Thoracic aorta (tissue), 2 donors: ENCODE data around the gene ACSM2B. TPM values are rescaled to one million over a fixed set of nuclear protein-coding genes. Genes with fewer than 3 reads are reported as not detected.
A peak's percentile ranks its signal among the peaks of the same experiment; 100 is the strongest.

Experiments used
- ATAC-seq: fragments of 150-250 bp; one replicate; pipeline ENCODE4 v1.8.0; 2017; ENCODE audit warnings: low read depth; ENCODE audit not compliant: insufficient number of reproducible peaks, low FRiP score
- DNase-seq: peaks from one replicate; pipeline ENCODE4 v3.0.0-alpha.2; 2020; ENCODE audit warnings: low spot score
- H3K27ac ChIP-seq, 2 donors: fragments of 200-600 bp; sonication (generic); 1 replicate in 1 of 2; 2 replicates in 1 of 2; pipeline ENCODE4 v1.5.1; 2016; ENCODE audit warnings: mild to moderate bottlenecking in 2 of 2, moderate library complexity in 2 of 2
- H3K27me3 ChIP-seq: fragments of 200-600 bp; sonication (generic); replicated peaks from 2 replicates; pipeline ENCODE4 v1.6.0; 2016; ENCODE audit warnings: mild to moderate bottlenecking; ENCODE audit not compliant: insufficient read depth
- H3K36me3 ChIP-seq: fragments of 200-600 bp; sonication (generic); one replicate; pipeline ENCODE4 v1.5.1; 2016
- H3K4me1 ChIP-seq, 2 donors: fragments of 200-600 bp; sonication (generic); 1 replicate in 1 of 2; 2 replicates in 1 of 2; pipeline versions ENCODE4 v1.5.1 to v1.6.0; 2016; ENCODE audit warnings: low read depth in 2 of 2, mild to moderate bottlenecking in 1 of 2; ENCODE audit not compliant: control insufficient read depth in 1 of 2
- H3K4me3 ChIP-seq: fragments of 200-600 bp; sonication (generic); 2 replicates; pipeline ENCODE4 v1.5.1; 2016; ENCODE audit warnings: mild to moderate bottlenecking
- H3K9me3 ChIP-seq: fragments of 200-600 bp; sonication (generic); 2 replicates; pipeline ENCODE4 v1.5.1; 2016
- total RNA-seq, 2 donors: library from RNA; depleted of rRNA; stranded (reverse); fragments of >200 nt; gene quantifications; one replicate each; pipeline versions ENCODE4 v1.1.0 to v1.2.3, GENCODE V29; 2016
- TF ChIP-seq, protein P1 (sequence below): fragments of 200-600 bp; sonication (generic); IDR thresholded peaks from one replicate; pipeline ENCODE4 v1.5.1; 2019; ENCODE audit warnings: antibody characterized with exemption

Gene ACSM2B
- total RNA-seq, 2 donors from 2014 or later = not detected

DNA sequence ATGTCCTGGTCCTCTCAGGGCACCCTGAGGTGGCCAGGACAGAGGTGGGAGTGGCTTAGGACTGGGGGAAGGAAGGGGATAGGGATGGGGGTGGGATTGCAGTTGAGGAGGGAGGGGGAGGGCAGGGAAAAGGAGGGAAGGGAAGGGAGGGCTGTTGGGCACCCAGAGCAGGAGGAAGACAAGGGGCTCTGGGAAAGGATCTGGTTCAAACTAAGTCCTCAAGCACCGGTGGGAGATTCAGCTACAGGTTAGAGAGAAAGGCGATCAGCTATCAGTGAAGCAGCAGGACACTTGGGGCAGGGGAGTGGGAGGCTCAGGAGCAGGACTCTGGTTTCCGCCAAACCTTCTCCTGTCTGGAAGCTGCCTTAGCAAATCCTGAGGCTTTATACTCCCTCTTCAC is 44.6 kb upstream of the ACSM2B start:
- Histone ChIP-seq H3K36me3 (no peaks in the 10 kb centered on the region), H3K27ac (no peak overlapping the region), H3K4me1 (no peaks in the 10 kb centered on the region), H3K4me3 (no peak overlapping the region), H3K9me3 (no peaks in the 10 kb centered on the region), H3K27me3 (no peaks in the 10 kb centered on the region)
- ATAC-seq (no peak), DNase-seq (no peak)
- TF ChIP-seq, protein P1, sequence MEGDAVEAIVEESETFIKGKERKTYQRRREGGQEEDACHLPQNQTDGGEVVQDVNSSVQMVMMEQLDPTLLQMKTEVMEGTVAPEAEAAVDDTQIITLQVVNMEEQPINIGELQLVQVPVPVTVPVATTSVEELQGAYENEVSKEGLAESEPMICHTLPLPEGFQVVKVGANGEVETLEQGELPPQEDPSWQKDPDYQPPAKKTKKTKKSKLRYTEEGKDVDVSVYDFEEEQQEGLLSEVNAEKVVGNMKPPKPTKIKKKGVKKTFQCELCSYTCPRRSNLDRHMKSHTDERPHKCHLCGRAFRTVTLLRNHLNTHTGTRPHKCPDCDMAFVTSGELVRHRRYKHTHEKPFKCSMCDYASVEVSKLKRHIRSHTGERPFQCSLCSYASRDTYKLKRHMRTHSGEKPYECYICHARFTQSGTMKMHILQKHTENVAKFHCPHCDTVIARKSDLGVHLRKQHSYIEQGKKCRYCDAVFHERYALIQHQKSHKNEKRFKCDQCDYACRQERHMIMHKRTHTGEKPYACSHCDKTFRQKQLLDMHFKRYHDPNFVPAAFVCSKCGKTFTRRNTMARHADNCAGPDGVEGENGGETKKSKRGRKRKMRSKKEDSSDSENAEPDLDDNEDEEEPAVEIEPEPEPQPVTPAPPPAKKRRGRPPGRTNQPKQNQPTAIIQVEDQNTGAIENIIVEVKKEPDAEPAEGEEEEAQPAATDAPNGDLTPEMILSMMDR = no peak

DNA sequence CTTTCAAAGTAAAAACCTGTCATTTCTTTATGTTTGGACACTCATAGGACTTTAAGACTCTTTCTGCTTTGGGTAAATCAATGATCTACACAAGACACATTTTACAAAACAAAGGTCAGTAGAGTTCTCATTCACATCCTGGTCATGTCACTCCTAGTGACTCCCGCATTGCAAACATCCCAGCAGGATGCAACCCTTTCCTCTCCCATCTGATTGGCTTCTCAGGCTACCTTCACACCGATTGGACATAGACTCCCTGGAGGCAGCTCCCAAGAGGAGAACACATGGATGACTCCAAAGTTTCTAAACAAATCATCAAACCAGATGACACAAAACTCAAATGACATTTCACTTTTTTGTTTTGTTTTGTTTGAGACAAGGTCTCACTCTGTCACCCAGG is 43.8 kb upstream of the ACSM2B start:
- Histone ChIP-seq H3K4me3 (no peak overlapping the region), H3K27me3 (no peaks in the 10 kb centered on the region), H3K36me3 (no peaks in the 10 kb centered on the region), H3K27ac (no peak overlapping the region), H3K4me1 (peaks cover 0 to 7% of the 10 kb centered on the region in 2 donors), H3K9me3 (no peaks in the 10 kb centered on the region)
- TF ChIP-seq, protein P1 = no peak
- ATAC-seq (no peak), DNase-seq (no peak)

DNA sequence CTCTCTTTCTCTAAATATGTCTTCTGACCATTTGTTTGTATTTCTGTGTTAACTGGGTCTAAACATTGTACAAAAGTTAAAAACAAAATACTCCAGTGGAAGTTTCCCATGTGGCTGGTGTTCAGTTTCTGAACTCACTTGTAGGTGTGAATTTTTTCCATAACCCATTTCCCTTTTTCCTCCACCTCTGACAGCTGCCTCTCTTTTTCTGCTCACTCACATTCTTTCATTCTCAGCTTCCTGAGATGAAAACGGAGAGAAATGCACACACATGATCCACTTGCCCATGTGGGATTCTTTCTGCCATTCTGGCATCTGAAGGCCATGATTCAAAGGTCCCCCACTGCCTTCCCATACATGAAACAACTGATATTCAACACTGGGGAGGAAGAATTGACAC is 41.1 kb upstream of the ACSM2B start:
- no peaks in the 10 kb centered on the region for H3K36me3 ChIP-seq
- H3K27me3 ChIP-seq = no peaks in the 10 kb centered on the region
- DNase-seq = no peak
- no peaks in the 10 kb centered on the region for H3K9me3 ChIP-seq
- no peak for ATAC-seq
- no peak overlapping the region for H3K27ac ChIP-seq
- H3K4me1 ChIP-seq = peaks cover 2 to 29% of the 10 kb centered on the region in 2 donors
- no peak overlapping the region for H3K4me3 ChIP-seq
- TF ChIP-seq, protein P1 = no peak

DNA sequence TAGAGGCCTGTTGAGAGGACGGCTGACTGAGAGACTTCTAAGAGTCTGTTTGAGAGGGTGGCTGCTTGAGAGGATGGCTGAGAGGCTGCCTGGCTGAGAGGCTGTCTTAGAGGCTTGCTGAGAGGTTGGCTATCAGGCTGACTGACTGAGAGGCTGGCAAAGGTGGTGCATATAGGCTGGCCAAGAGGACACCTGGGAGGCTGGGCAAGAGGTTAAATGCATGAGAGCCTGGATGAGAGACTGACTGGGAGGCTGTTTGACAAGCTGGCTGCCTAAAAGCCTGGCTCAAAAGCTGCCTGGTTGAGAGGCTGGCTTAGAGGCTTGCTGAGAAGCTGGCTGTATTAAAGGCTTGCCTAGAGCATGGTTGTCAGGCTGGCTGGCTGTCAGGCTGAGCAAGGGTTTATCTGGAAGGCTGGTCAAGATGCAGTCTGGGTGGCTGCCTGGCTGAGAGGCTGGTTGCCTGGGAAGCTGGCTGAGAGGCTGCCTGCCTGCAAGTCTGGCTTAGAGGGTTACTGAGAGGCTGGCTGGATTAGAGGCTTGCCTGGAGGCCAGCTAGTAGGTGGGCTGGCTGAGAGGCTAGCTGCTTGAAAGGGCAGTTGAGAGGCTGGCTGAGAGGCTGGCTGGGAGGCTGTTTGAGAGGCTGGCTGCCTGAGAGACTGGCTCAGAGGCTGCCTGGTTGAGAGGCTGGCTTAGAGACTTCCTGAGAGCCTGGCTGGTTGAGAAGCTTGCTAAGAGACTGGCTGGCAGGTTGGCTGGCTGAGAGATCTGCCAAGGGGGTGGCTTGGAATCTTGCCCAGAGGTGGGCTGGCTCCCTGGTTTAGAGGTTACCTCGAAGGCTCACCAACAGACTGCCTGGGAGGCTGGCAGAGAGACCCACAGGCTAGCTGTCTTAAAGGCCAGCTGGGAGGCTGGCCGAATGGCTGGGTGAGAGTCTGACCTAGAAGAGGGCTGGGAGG is 38.3 kb upstream of the ACSM2B start:
- H3K9me3 ChIP-seq = no peaks in the 10 kb centered on the region
- ATAC-seq (no peak), DNase-seq (no peak)
- peaks cover 2 to 55% of the 10 kb centered on the region in 2 donors for H3K4me1 ChIP-seq
- no peaks in the 10 kb centered on the region for H3K36me3 ChIP-seq
- peak overlapping the region; percentile 59 for H3K4me3 ChIP-seq
- H3K27ac ChIP-seq = peak overlapping the region; percentile 94 to 99
- H3K27me3 ChIP-seq = no peaks in the 10 kb centered on the region
- TF ChIP-seq, protein P1 = no peak

GRCh38 chr16:20613481-20614185 is 37.5 kb upstream of the ACSM2B start:
- peak overlapping the region; percentile 94 to 99 for H3K27ac ChIP-seq
- peaks cover 2 to 58% of the 10 kb centered on the region in 2 donors for H3K4me1 ChIP-seq
- H3K36me3 ChIP-seq = no peaks in the 10 kb centered on the region
- H3K27me3 ChIP-seq = no peaks in the 10 kb centered on the region
- TF ChIP-seq, protein P1 = no peak
- peak overlapping the region; percentile 59 for H3K4me3 ChIP-seq
- DNase-seq = no peak
- no peaks in the 10 kb centered on the region for H3K9me3 ChIP-seq
- no peak for ATAC-seq
